Activated T-cell treated with anti-CD3 and anti-CD28 coated beads, Interleukin-2, amount 50 U/mL, for 1 hour (primary cell): ENCODE data around the gene RBMY1D.
"Not testable (repeated sequence)": the region's sequence is repeated elsewhere in the genome, so short reads cannot be mapped to it uniquely, and the experiment has no call there.

Source experiments
- DNase-seq: peaks from one replicate; pipeline ENCODE4 v3.0.0-alpha.2; 2020

Gene RBMY1D

DNA sequence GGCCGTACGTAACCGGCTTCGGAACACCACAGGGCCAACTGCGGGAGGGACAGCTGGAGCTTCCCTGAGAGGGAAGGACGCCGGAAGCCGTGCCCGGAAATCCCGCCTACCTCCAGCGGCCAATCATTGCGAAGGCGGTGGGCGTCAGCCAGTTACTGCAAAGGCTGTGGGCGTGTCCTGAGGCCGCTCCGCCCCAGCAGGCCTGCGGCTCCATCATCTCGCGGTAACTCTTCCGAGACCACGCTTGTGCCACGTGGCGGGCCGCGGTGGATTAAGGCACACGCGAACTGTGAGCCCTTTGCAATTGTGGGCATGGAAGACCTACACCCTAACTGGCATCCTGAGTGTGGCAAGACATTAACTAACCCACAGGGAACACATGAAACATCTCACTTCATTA, at the start of gene RBMY1D:
Gene RBMY1D, minus strand, starts transcription at position 101 of the 400 bp plus-strand sequence. CDS start 2,013 bp downstream, outside the sequence.
- DNase-seq = not testable (repeated sequence)

DNA sequence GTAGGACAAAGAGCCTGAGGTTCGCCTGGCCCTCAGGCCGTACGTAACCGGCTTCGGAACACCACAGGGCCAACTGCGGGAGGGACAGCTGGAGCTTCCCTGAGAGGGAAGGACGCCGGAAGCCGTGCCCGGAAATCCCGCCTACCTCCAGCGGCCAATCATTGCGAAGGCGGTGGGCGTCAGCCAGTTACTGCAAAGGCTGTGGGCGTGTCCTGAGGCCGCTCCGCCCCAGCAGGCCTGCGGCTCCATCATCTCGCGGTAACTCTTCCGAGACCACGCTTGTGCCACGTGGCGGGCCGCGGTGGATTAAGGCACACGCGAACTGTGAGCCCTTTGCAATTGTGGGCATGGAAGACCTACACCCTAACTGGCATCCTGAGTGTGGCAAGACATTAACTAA, 23.6 kb upstream of the RBMY1D start, which contains the start of gene RBMY1E:
Gene RBMY1E, minus strand, starts transcription at position 101 of the 400 bp plus-strand sequence. CDS start 1,978 bp downstream, outside the sequence.
- DNase-seq = not testable (repeated sequence)

DNA sequence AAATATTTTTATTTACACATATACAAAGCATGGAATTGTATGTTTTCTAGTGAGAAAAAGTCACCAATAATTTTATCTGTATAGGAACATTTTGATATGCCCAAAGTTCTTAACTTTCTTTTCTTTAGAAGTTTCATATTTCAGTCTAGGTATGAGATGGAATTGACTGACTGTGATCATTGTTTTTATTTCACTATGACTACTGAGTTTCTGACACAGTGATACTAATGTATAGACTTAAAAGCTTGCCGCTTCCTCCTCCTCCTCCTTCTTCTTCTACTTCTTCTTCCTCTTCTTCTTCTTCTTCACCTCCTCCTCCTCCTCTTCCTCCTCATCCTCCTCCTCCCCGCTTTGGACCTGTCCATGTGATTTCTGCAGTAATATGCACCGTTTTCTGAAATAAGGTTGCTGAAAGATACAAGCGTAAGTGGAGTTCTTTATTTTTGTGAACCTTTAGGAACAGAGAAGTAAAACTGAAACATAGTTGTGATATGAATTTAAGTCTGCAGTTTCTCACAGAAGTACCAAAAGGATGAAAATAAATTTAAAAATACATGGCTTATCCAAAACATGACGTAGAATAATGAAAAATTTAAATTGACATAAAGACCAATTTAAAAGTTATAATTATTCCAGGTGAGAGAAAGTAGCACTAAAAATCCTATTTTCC, 24.8 kb downstream of the RBMY1D start:
- not testable (repeated sequence) for DNase-seq

DNA sequence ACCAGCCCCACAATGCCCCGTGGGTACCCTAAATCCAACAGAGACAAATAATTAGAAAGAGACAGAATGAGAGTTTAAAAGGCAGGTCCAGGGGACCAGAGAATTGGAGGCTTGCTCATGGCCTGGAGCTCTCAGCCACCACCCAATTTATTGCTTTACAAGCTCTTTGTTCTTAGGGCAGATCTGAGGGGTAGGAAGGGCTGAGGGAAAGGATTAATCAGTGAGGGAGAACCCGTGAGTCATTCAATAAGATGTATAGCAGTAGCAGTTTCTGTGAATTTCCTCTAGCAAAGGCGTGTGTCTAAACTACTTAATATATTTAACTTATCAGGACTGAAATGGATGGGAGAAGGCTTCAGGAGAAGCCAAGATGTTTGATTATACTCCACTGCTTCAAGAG, 48.8 kb downstream of the RBMY1D start:
- no peak for DNase-seq

DNA sequence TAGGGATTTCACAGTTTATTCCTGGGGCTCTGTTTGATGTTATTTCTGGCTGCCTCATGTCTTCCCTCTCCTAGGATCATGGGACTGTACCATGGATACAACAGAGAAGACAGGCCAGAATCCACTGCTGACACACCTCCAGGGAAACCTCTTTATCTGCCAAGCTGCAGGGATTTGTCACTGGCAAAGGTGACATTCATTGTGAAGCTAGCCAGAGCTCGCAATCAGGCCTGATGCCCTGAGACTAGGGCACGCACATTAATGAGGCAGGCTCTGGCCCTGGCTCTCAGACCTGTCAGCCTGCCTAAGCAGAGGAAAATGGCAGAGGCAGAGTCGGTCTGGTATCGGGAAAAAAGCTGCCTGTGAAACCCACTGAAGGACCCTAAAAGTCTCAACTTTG, 52.2 kb downstream of the RBMY1D start:
- no peak for DNase-seq

DNA sequence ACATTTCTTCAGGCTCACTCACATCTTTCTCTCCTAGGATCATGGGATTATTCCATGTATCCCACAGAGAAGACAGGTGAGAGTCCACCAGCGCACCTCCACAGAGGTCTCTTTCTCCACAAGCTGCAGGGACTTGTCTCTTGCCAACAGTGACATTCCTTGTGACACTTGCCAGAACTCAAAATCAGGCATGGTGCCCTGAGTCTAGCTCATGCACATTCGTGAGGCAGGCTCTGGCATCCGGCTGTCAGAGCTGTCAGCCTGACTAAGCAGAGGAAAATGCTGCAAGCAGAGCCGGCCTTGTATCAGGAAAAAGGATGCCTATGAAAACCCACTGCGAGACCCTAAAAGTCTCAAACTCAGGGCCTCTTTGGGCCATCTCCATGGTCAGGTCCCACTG, 54.8 kb downstream of the RBMY1D start:
- no peak for DNase-seq

DNA sequence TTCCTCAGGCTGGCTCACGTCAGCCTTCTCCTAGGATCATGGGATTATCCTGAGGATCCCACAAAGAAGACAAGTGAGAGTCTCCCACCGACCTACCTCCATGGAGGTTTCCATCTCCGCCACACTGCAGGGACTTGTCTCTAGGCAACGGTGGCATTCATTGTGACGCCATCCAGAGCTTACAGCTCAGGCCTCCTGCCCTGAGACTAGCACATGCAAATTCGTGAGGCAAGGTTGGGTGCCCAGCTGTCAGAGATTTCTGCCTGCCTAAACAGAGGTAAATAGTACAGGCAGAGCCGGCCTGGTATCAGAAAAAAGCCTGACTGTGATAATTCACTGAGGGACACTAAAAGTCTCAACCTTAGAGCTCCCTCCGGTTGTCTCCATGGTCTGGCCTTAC, 58.0 kb downstream of the RBMY1D start:
- no peak for DNase-seq

DNA sequence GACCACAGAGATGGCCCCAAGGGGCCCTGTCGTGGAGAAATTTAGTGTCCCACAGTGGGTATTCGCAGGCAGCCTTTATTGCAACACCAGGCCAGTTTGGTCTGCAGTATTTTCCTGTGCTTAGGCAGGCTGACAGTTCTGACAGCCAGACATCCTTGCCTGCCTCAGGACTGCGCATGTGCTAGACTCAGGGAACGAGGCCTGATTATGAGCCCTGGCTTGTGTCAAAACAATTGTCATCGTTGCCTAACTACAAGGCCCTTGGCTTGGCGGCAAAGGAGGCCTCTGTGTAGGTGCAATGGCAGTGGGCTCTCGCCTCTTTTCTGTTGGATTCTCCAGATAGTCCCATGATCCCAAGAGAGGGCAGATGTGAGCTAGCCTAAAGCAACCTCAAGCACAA, 59.3 kb downstream of the RBMY1D start:
- no peak for DNase-seq
